Measurements from ENCODE around the gene ACSM2B. TPM values are rescaled to one million over a fixed set of nuclear protein-coding genes. Genes with fewer than 3 reads are reported as not detected.
"Not testable (repeated sequence)": the region's sequence is repeated elsewhere in the genome, so short reads cannot be mapped to it uniquely, and the experiment has no call there.

ACSM2B gene
- not detected for total RNA-seq

GRCh38 chr16:20576145-20576544, at the start of gene ACSM2B:
Gene ACSM2B (minus strand): TSS chr16:20576367. CDS start chr16:20564845, 11,522 bp downstream.
- CTCF ChIA-PET; H3K27me3 Mint-ChIP-seq (ENCODE audit: low read depth); H3K4me3 Mint-ChIP-seq; POLR2A ChIA-PET; ATAC-seq; H3K9me3 Mint-ChIP-seq (ENCODE audit: insufficient read depth); H3K36me3 Mint-ChIP-seq (ENCODE audit: low read depth); H3K27ac Mint-ChIP-seq; H3K4me1 Mint-ChIP-seq (ENCODE audit: low read depth); DNase-seq: not testable (repeated sequence)

GRCh38 chr16:20624882-20625807, 49.0 kb upstream of the ACSM2B start:
- ATAC-seq (no peak), DNase-seq (no peak)
- no peak overlapping the region for H3K4me3 Mint-ChIP-seq
- H3K9me3 Mint-ChIP-seq (ENCODE audit: insufficient read depth) = no peaks in the 10 kb centered on the region
- peaks cover 4% of the 10 kb centered on the region for H3K4me1 Mint-ChIP-seq (ENCODE audit: low read depth)
- H3K36me3 Mint-ChIP-seq (ENCODE audit: low read depth) = no peaks in the 10 kb centered on the region
- no peaks in the 10 kb centered on the region for H3K27me3 Mint-ChIP-seq (ENCODE audit: low read depth)
- CTCF ChIA-PET = no interaction called here
- POLR2A ChIA-PET = no interaction called here
- H3K27ac Mint-ChIP-seq = no peak overlapping the region

GRCh38 chr16:20624205-20624604, 48.0 kb upstream of the ACSM2B start:
- no peaks in the 10 kb centered on the region for H3K27me3 Mint-ChIP-seq (ENCODE audit: low read depth)
- H3K27ac Mint-ChIP-seq = no peak overlapping the region
- no peaks in the 10 kb centered on the region for H3K36me3 Mint-ChIP-seq (ENCODE audit: low read depth)
- no peak overlapping the region for H3K4me3 Mint-ChIP-seq
- DNase-seq (no peak), ATAC-seq (no peak)
- no peaks in the 10 kb centered on the region for H3K9me3 Mint-ChIP-seq (ENCODE audit: insufficient read depth)
- CTCF ChIA-PET = no interaction called here
- peaks cover 4% of the 10 kb centered on the region for H3K4me1 Mint-ChIP-seq (ENCODE audit: low read depth)
- POLR2A ChIA-PET = no interaction called here

GRCh38 chr16:20622498-20622870, 46.3 kb upstream of the ACSM2B start:
- ATAC-seq (no peak), DNase-seq (no peak)
- Mint-ChIP-seq H3K4me3 (no peak overlapping the region), H3K9me3 (ENCODE audit: insufficient read depth) (no peaks in the 10 kb centered on the region), H3K4me1 (ENCODE audit: low read depth) (no peaks in the 10 kb centered on the region), H3K36me3 (ENCODE audit: low read depth) (no peaks in the 10 kb centered on the region), H3K27ac (no peak overlapping the region), H3K27me3 (ENCODE audit: low read depth) (peaks cover 9% of the 10 kb centered on the region)
- ChIA-PET CTCF (no interaction called here), POLR2A (no interaction called here)

GRCh38 chr16:20621406-20621805, 45.2 kb upstream of the ACSM2B start:
- Mint-ChIP-seq H3K36me3 (ENCODE audit: low read depth) (no peaks in the 10 kb centered on the region), H3K4me1 (ENCODE audit: low read depth) (no peaks in the 10 kb centered on the region), H3K27me3 (ENCODE audit: low read depth) (peaks cover 15% of the 10 kb centered on the region), H3K4me3 (no peak overlapping the region), H3K9me3 (ENCODE audit: insufficient read depth) (no peaks in the 10 kb centered on the region), H3K27ac (no peak overlapping the region)
- POLR2A ChIA-PET = no interaction called here
- CTCF ChIA-PET = no interaction called here
- ATAC-seq = no peak
- no peak for DNase-seq

- Mint-ChIP-seq H3K4me3 (no peak overlapping the region), H3K36me3 (ENCODE audit: low read depth) (no peaks in the 10 kb centered on the region), H3K4me1 (ENCODE audit: low read depth) (no peaks in the 10 kb centered on the region), H3K9me3 (ENCODE audit: insufficient read depth) (no peaks in the 10 kb centered on the region), H3K27me3 (ENCODE audit: low read depth) (peaks cover 15% of the 10 kb centered on the region), H3K27ac (no peak overlapping the region)
- DNase-seq (no peak), ATAC-seq (no peak)
- ChIA-PET POLR2A (no interaction called here), CTCF (no interaction called here)
These were observed 44.6 kb upstream of the ACSM2B start for GRCh38 chr16:20620770-20621169.

GRCh38 chr16:20620003-20620402, 43.8 kb upstream of the ACSM2B start:
- peaks cover 15% of the 10 kb centered on the region for H3K27me3 Mint-ChIP-seq (ENCODE audit: low read depth)
- H3K27ac Mint-ChIP-seq = no peak overlapping the region
- H3K4me3 Mint-ChIP-seq = no peak overlapping the region
- CTCF ChIA-PET = no interaction called here
- ATAC-seq (no peak), DNase-seq (no peak)
- no peaks in the 10 kb centered on the region for H3K36me3 Mint-ChIP-seq (ENCODE audit: low read depth)
- no peaks in the 10 kb centered on the region for H3K4me1 Mint-ChIP-seq (ENCODE audit: low read depth)
- POLR2A ChIA-PET = no interaction called here
- no peaks in the 10 kb centered on the region for H3K9me3 Mint-ChIP-seq (ENCODE audit: insufficient read depth)

GRCh38 chr16:20617271-20617670, 41.1 kb upstream of the ACSM2B start:
- no peaks in the 10 kb centered on the region for H3K4me1 Mint-ChIP-seq (ENCODE audit: low read depth)
- peaks cover 18% of the 10 kb centered on the region for H3K27me3 Mint-ChIP-seq (ENCODE audit: low read depth)
- no peaks in the 10 kb centered on the region for H3K36me3 Mint-ChIP-seq (ENCODE audit: low read depth)
- H3K4me3 Mint-ChIP-seq = no peak overlapping the region
- H3K9me3 Mint-ChIP-seq (ENCODE audit: insufficient read depth) = no peaks in the 10 kb centered on the region
- ChIA-PET CTCF (no interaction called here), POLR2A (no interaction called here)
- H3K27ac Mint-ChIP-seq = no peak overlapping the region
- DNase-seq (no peak), ATAC-seq (no peak)

- POLR2A ChIA-PET = no interaction called here
- Mint-ChIP-seq H3K4me3 (no peak overlapping the region), H3K9me3 (ENCODE audit: insufficient read depth) (no peaks in the 10 kb centered on the region), H3K27me3 (ENCODE audit: low read depth) (peaks cover 21% of the 10 kb centered on the region), H3K4me1 (ENCODE audit: low read depth) (no peaks in the 10 kb centered on the region), H3K36me3 (ENCODE audit: low read depth) (no peaks in the 10 kb centered on the region), H3K27ac (no peak overlapping the region)
- no peak for DNase-seq
- CTCF ChIA-PET = no interaction called here
- ATAC-seq = no peak
These were observed 38.3 kb upstream of the ACSM2B start for GRCh38 chr16:20614186-20615141.

GRCh38 chr16:20613481-20614185, 37.5 kb upstream of the ACSM2B start:
- DNase-seq = no peak
- no peak for ATAC-seq
- no peaks in the 10 kb centered on the region for H3K9me3 Mint-ChIP-seq (ENCODE audit: insufficient read depth)
- H3K27ac Mint-ChIP-seq = no peak overlapping the region
- H3K4me3 Mint-ChIP-seq = no peak overlapping the region
- H3K27me3 Mint-ChIP-seq (ENCODE audit: low read depth) = peaks cover 20% of the 10 kb centered on the region
- H3K4me1 Mint-ChIP-seq (ENCODE audit: low read depth) = no peaks in the 10 kb centered on the region
- H3K36me3 Mint-ChIP-seq (ENCODE audit: low read depth) = no peaks in the 10 kb centered on the region
- ChIA-PET CTCF (no interaction called here), POLR2A (no interaction called here)

GRCh38 chr16:20612551-20613480, 36.6 kb upstream of the ACSM2B start:
- Mint-ChIP-seq H3K27me3 (ENCODE audit: low read depth) (peaks cover 19% of the 10 kb centered on the region), H3K27ac (no peak overlapping the region)
- no peak for ATAC-seq

More at GRCh38 chr16:20612551-20613480, 36.6 kb upstream of the ACSM2B start:
- no peaks in the 10 kb centered on the region for H3K36me3 Mint-ChIP-seq (ENCODE audit: low read depth)
- no peaks in the 10 kb centered on the region for H3K4me1 Mint-ChIP-seq (ENCODE audit: low read depth)
- CTCF ChIA-PET = interaction anchor here (0.8 kb wide), 1 partner anchor 10 kb away, joined by 3 read pairs; no protein-coding TSS in a partner anchor
- POLR2A ChIA-PET = no interaction called here
- no peaks in the 10 kb centered on the region for H3K9me3 Mint-ChIP-seq (ENCODE audit: insufficient read depth)
- DNase-seq = no peak
- no peak overlapping the region for H3K4me3 Mint-ChIP-seq
